Brain microvascular endothelial cell (primary cell): ENCODE measurements around the gene USP5.

Experiments
- DNase-seq: peaks from one replicate; pipeline ENCODE4 v3.0.0-alpha.2; 2020
- H3K27ac ChIP-seq: fragments of 250-450 bp; sonication (Bioruptor Pico); 2 replicates; pipeline ENCODE4 v1.5.1; 2020; ENCODE audit warnings: mild to moderate bottlenecking, moderate library complexity
- H3K27me3 ChIP-seq: fragments of 250-450 bp; sonication (Bioruptor Pico); replicated peaks from 2 replicates; pipeline ENCODE4 v1.5.1; 2020; ENCODE audit warnings: mild to moderate bottlenecking
- H3K36me3 ChIP-seq: fragments of 250-450 bp; sonication (Bioruptor Pico); replicated peaks from 2 replicates; pipeline ENCODE4 v1.5.1; 2020; ENCODE audit warnings: mild to moderate bottlenecking
- H3K4me3 ChIP-seq: 2 replicates; pipeline ENCODE4 v1.5.1; 2011; ENCODE audit warnings: low read depth, mild to moderate bottlenecking, control low read depth, low read length, moderate library complexity
- CTCF ChIP-seq: IDR thresholded peaks from 2 replicates; pipeline ENCODE4 v1.5.1; 2011; ENCODE audit warnings: low read depth, mild to moderate bottlenecking, moderate library complexity, low read length, control low read depth, inconsistent platforms; ENCODE audit errors: missing control alignments
- in situ Hi-C: cut with HindIII; loops from 2 replicates; pipeline ENCODE4 v1.10.0; 2017; ENCODE audit warnings: low sequenced_read_pairs, low pct_ligation_motif_present

The USP5 gene

GRCh38 chr12:6852651-6853354, 853 bp downstream of the USP5 start:
- in situ Hi-C loops = no loop called here
- H3K27ac ChIP-seq = peak overlapping the region; percentile 51
- TF ChIP-seq CTCF = no peak
- peaks cover 17% of the 10 kb centered on the region for H3K36me3 ChIP-seq
- H3K4me3 ChIP-seq = peak overlapping the region; percentile 94
- peak; percentile 44 for DNase-seq
- H3K27me3 ChIP-seq = no peaks in the 10 kb centered on the region

GRCh38 chr12:6853626-6854025, 1.7 kb downstream of the USP5 start:
- no peak for TF ChIP-seq CTCF
- Histone ChIP-seq H3K4me3 (no peak overlapping the region), H3K27ac (peak overlapping the region; percentile 51), H3K27me3 (no peaks in the 10 kb centered on the region), H3K36me3 (peaks cover 22% of the 10 kb centered on the region)
- in situ Hi-C loops = no loop called here
- no peak for DNase-seq

GRCh38 chr12:6854036-6854435, 2.1 kb downstream of the USP5 start:
- DNase-seq = no peak
- no peak for TF ChIP-seq CTCF
- peaks cover 25% of the 10 kb centered on the region for H3K36me3 ChIP-seq
- no peak overlapping the region for H3K4me3 ChIP-seq
- H3K27me3 ChIP-seq = no peaks in the 10 kb centered on the region
- in situ Hi-C loops = no loop called here
- no peak overlapping the region for H3K27ac ChIP-seq

GRCh38 chr12:6855322-6855721, 3.4 kb downstream of the USP5 start:
- H3K4me3 ChIP-seq = no peak overlapping the region
- no peak for TF ChIP-seq CTCF
- peaks cover 38% of the 10 kb centered on the region for H3K36me3 ChIP-seq
- in situ Hi-C loops = no loop called here
- DNase-seq = no peak
- H3K27ac ChIP-seq = no peak overlapping the region
- no peaks in the 10 kb centered on the region for H3K27me3 ChIP-seq

GRCh38 chr12:6858799-6859198, 6.8 kb downstream of the USP5 start:
- no peaks in the 10 kb centered on the region for H3K27me3 ChIP-seq
- in situ Hi-C loops = no loop called here
- H3K36me3 ChIP-seq = peaks cover 68% of the 10 kb centered on the region
- H3K4me3 ChIP-seq = no peak overlapping the region
- no peak overlapping the region for H3K27ac ChIP-seq
- no peak for TF ChIP-seq CTCF
- DNase-seq = no peak

- Histone ChIP-seq H3K27me3 (no peaks in the 10 kb centered on the region), H3K36me3 (peaks cover 77% of the 10 kb centered on the region), H3K4me3 (no peak overlapping the region), H3K27ac (no peak overlapping the region)
- DNase-seq = no peak
- in situ Hi-C loops = no loop called here
- no peak for TF ChIP-seq CTCF
These were observed 8.2 kb downstream of the USP5 start for GRCh38 chr12:6860116-6860515.
